Medulla oblongata (tissue), 1 donor: ENCODE data around the gene JUND.

ENCODE experiments used
- DNase-seq: peaks from one replicate; pipeline ENCODE4 v3.0.0-alpha.2; 2015; ENCODE audit errors: extremely low spot score

The JUND gene

DNA sequence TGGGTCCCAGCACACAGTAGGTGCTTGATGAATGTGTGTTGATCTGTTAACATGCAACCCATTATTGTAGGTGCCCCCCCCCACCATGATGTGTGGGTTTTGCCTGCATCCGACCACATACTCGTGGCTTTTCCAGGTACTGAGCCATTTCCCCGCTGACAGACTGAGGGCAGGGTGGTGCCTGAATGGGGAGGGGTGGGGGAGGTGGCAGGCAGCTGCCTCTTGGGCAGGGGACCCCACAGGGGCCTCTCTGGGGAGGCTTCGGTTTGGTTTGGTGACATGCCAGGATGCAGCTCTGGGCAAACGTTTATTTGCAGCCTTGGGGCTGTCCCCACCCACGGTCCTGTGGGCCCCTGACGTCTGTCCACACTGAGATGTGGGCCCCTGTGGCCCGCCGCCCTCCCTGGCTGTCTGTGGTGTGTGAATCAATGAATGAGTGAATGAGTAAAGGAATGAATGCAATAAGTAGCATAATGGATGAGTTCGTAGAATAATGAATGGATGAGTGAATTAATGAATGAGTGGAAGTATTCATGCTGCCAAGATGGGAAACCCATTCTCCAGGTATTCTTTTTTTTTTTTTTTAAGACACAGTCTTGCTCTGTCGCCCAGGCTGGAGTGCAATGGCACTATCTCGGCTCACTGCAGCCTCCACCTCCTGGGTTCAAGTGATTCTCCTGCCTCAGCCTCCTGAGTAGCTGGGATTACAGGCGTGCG, 9.0 kb upstream of the JUND start:
- DNase-seq = no peak

DNA sequence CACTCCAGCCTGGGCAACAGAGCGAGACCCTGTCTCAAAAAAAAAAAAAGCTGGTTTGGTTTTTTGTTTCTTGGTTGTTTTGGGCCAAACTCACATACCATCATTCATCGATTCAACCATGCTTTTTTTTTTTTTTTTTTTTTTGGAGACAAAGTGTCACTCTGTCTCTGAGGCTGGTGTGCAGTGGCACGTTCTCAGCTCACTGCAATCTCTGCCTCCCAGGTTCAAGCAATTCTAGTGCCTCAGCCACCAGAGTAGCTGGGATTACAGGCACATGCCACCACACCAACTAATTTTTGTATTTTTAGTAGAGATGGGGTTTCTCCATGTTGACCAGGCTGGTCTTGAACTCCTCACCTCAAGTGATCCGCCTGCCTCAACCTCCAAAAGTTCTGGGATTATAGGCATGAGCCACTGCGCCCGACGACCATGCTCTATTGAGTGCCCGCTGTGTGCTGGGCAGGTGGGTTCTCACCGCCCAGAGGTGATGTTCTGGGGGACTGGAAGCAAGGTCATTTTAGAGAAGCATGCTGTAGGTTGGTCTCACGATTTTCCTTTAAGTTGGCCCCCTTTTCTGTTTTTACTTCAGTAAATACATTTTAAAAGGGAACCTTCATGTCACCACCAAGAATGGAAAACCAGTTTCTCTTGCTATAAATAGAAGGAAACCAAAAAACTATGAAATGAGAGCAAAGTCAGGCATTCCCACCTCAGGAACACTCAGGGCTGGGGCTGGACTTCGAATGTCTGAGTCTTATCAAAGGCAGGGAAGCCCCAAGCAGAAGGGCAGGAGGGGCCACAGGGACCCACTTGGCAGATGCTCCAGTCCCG, 8.3 kb upstream of the JUND start:
- DNase-seq = no peak

DNA sequence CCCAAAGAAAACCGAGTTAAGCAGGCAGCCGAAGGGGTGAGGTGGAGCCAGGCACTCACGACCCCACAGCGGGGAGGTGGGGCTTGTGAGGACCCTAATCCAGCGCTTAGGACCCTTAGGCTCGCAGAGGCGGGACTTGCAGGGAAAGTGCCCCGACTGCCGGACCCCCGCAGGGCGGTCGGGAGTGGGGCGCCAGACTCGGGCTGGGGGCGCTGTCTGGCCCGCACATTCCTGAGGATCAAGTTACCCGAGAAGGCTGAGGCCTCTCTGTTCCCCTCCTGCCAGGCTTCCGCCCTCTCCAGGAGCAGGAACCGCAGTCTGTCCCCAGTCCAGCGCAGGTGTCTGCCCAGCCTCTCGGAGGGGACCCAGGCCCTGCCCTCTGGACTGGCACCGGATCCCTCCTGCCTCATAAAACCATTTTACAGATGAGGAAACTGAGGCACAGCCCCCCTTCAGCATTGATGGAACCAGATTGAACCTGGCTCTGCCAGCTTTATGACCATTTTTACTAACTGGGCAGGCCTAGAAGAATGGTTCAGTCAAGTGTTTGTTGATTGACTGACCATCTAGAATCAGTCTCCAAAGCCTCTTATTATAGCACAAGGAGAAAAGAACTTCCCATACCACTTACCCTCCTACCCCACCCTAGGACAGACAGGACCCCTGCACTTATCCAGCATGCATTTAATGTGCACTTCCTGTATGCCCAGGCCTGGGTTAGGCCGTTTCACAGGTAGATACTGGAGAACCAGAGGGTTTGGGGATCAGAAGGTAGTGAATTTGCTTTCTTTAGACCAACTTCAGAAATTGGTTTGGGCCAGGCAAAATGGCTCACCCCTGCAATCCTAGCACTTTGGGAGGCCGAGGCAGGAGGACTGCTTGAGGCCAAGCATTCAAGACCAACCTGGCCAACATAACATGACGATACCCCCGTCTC, 6.7 kb upstream of the JUND start:
- no peak for DNase-seq

DNA sequence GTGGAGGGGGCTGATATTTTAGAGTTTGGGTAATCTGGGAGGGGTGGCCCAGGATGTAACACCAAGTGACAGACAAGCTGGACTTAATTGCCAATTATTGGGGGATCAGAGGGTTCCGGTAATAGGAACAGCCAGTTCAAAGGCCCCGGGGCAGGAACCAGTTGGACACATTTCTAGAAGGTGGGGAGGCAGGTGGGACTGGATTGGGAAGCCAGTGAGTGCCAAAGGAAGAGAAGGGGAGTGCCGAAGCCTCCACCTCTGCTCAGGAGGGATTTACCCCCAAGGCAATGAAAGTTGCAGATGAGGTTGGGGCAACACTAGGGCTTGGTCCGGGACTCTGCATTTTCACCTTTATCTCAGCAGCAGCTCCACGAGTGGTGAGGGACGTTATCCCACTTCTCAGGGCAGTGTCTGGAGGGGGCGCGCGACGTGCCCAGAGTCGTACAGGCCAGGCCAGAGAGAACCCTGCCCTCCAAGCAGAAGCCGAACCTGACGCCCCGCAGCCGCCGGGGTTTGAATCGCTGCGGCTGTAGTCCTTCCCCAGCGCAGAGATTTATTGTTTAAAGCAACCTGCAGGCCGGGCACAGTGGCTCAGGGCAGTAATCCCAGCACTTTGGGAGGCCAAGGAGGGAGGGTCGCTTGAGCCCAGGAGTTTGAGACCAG, 5.7 kb upstream of the JUND start:
- no peak for DNase-seq

DNA sequence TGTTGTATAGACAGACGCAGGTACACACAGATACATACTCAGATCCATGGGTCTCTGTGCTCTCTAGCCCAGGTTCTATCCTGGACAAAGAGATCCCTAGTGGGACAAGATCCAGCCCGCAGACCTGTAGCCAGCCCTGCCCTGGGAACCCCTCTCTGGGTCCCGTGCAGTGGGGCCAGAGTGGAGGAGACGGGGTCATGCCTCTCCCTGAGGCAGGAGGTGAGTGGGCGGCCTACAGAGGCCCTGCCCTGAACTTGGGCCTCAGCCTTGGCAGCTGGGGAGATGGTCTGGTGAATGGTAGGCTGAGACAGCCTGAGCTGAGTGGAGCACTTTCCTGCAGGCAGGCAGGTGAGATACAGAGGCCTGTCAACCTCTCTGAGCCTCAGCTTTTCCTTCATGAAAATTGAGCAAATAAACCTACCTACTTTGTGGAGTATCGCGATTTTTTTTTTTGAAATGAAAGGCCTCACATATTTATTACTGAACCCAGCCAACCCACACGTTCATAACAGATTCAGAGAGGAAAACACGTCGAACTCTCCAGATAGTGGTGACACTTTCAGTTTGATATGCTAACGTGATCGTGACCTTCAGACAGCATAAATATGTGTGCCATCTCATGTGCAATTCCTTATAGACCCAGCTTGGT, 3.4 kb upstream of the JUND start:
- no peak for DNase-seq

DNA sequence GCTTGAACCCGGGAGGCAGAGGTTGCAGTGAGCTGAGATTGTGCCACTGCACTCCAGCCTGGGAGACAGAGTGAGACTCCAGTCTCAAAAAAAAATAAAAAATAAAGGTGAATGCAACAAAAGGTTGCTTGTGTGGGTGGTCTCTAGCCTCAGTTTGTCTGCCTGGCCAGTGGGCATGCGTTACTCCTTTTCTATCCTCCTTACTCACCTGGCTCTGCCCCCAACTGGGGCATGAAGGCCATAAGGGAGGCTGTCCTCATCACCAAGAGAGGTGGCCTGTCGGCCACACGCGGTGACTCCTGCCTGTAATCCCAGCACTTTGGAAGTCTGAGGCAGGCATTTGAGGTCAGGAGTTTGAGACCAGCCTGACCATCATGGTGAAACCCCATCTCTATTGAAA, 1.9 kb upstream of the JUND start:
- no peak for DNase-seq

DNA sequence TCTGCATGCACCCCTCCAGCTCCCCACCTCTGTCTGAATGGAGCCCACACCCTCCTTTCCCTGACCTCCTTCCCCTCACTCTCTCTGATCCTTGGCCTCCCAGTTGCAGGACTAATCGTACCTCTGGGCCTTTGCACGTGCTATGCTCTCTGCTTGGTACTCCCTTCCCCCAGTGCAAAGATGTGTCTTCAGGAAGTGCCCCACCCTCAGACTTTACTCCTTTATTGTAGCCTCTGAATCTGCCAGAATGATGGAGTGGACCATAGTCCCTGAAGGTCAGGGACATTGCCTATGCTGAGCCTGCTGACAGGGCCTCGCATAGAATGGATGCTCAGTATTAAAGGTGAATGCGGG, 1.3 kb upstream of the JUND start:
- DNase-seq = no peak

DNA sequence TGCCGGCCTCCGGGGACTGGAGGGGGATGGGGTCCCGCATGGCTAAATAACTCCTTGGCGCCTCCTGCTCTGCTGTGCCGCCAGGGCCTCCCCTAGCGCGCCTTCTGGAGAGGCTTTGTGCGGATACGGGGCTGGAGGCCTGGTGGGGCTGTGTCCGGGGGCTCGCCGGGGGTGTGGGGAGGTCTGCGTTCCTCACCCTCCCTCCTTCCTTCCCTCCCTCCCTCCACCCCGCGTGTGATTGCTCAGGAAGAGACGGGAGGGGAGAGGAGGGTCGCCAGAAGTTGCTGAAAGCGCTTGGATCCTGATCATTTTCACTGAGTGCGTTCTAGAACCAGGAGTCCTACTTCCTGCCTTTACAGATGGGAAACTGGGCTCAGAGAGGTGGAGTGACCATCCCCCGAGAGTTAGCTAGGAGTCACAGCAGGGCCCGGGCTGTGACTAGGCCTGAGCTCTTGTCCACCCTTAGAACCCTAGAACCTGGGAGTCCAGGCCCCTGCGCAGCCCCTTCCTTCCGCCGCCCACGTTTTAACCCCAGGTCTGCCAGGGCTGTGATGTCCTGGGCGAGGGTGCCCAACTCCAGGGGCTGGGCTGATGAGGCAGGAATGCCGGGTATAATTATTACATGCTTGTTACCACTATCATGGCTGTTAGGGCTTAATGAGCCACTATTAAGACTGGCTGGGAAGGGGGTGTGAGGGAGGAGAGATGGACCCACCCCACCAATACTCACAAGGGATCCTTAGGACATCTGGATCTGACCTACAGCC, 782 bp upstream of the JUND start:
- no peak for DNase-seq

DNA sequence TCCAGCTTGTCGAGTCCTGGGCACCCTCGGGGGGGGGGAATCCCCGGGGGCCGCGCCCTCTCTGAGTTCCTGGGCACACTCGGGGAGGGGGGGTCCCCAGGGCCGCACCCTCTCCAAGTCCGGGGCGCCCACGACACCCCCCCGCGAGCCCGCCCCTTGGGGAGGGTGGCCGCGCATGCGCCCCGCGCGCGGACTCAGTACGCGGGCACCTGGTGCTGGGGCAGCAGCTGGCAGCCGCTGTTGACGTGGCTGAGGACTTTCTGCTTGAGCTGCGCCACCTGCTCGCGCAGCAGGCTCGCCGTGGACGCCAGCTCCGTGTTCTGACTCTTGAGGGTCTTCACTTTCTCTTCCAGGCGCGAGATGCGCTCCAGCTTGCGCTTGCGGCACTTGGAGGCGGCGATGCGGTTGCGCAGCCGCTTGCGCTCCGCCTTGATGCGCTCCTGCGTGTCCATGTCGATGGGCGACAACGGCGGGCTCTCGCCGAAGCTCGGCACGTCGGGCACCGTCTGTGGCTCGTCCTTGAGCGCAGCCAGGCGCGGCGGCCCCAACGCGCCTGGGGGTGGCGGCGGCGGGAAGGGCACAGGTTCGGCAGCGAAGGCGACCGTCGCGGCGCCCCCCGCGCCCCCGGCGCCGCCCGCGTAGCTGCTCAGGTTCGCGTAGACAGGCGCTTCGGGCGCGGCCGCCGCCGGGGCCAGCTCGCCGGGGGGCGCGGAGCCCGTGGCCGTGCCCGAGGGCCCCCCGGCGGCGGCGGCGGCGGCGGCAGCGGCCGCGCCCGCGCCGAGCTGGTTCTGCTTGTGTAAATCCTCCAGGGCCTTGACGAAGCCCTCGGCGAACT, 958 bp downstream of the JUND start:
- peak; percentile 78 for DNase-seq

DNA sequence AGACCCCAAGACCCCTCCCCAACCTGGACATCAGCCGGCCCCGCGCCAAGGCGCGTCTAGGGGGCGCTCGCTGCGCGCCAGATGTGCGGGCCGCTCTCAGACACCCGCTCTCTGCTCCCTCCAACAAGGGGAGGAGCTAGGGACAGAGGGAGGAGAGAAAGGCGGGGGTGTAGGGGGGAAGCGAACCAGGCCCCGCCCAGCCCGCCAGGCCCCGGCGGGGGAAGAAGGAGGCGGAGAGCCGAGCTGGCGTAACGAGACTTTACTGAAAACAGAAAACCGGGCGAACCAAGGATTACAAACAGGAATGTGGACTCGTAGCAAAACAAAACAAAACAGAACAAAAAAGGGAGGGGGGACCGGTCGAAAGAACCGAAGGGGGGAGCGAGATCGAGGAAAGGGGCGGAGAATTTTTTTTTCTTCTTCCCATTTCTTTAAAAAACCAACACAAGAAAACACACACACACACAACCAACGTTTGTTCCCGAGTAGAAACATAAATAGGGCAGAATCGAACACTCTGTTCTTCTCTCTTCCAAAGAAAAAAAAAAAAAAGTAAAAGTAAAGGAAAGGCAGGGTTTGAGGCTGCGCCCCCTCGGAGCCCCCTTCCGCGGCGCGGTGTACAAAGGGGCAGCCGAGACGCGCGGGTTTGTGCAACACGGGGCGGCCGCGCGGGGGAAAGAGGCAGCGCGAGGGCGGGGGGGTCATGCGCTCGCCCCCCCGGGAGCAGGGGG, 1.7 kb downstream of the JUND start:
- peak; percentile 98 for DNase-seq

DNA sequence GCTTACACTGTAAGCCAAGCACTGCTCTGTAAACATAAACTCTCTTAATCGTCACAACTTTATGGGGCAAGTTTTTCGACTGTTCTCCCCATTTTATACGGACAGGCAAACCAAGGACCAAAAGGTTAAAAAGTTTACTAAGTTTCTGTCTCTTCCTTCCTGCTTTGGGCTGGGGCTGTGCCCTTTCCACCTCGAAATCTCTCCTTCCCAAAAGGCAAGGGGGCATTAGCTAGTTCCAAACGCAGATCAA, 2.2 kb downstream of the JUND start:
- no peak for DNase-seq

DNA sequence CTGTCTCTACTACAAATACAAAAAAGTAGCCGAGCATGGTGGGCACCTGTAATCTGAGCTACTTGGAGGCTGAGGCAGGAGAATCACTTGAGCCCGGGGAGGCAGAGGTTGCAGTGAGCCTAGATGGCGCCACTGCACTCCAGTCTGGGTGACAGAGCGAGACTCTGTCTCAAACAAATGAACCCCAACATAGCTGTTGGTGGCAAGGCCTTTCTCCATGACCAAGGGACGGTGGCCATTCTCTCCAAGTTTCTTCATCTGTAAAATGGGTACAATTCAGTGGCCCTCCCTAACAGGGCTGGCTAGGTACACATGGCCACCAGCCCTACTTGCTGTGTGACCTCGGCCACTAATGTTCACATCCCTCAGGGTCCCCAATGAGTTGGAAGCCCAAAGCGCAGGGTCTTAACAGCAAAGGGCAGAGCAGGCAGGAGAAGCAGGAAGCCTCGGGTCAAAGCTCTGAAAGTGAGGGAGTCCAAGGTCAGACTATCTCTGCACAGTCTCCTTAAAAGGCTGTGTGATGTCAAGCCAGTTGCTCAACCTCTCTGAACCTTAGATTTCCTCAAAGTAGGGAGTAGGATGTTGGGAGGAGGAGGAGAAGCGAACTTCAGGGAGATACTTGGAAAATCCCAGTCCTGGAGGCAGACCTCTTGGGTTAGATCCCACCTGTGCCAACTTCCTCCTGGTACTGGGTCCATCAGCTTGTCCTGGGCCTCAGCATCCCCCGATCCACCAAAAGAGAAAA, 2.7 kb downstream of the JUND start:
- peak; percentile 42 for DNase-seq

DNA sequence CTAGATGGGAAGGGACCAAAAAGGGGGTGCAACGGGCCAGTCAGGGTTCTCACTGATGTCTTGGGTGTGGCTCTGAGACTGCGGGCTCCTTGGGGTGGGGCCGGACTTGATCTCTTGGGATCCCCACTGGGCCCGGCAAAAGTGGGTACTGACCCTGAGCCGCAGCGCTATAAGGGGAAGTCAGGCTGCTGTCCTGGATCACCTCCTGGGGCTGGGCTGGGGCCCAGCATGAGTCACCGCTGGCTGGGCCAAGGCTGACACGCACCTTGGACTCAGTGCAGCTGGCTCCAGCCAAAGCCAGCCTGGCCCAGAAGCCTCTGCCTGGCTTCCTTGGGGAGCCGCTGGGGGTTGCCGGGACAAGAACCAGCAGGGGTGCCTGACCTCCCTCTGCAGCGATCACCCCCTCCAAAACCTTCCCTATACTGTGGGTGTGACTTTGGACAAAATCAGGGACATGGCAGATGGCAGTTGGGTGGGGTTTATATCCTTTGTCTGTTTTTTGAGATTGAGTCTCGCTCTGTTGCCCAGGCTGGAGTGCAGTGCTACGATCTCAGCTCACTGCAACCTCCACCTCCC, 6.6 kb downstream of the JUND start:
- peak; percentile 84 for DNase-seq

DNA sequence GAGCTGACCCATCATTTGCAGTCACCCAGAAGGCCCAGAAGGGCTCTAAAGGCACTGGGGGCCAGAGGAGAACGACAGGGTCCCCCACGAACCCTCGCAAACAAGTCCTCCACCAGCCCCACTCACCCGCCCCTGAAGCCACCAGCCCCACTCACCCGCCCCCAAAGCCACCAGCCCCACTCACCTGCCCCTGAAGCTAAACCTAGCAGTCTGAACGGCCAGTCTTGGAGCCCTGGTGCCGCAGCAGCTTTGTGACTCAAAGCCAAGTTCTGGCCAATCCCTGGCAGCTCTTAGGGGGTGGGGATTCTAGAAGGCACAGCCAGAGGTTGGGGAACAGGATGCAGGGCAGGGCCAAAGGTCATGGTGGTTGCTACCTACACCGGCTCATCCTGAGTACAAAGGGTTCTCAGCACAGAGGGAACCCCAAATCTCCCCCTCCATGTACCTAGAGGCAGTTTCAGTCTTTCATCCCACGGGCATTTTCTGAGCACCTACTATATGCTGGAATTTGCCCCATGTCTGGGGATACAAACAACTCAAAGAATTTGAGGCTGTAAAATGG, 7.1 kb downstream of the JUND start, which contains the start of gene IQCN:
Gene IQCN (minus strand): TSS at position 234 of the 562 bp plus-strand sequence. CDS start 4,974 bp downstream, outside the sequence.
- DNase-seq = peak; percentile 52

DNA sequence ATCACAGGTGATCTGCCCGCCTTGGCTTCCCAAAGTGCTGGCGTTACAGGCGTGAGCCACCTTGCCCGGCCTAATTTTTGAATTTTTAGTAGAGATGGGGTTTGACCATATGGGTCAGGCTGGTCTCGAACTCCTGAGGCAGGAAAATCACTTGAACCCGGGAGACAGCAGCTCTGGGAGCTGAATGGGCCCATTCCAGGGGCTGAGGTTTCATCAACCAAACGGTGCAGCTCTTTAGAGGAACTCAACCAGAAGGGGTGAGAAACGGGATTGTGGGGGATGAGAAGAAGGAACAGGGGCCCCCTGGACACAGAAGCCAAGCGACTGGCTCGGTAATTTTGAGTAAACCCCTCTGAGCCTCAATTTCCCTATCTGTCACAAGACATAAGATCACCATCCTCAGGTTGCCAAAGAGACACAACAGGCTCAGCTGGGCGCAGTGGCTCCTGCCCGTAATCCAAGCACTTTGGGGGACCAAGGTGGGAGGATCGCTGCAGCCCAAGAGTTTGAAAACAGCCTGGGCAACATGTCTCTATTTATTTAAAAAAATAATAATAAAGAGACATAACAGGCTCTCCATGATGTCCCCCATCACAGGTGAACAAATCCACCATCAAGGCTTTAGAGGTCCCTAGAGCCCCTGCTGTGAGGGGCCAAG, 7.7 kb downstream of the JUND start:
- no peak for DNase-seq

DNA sequence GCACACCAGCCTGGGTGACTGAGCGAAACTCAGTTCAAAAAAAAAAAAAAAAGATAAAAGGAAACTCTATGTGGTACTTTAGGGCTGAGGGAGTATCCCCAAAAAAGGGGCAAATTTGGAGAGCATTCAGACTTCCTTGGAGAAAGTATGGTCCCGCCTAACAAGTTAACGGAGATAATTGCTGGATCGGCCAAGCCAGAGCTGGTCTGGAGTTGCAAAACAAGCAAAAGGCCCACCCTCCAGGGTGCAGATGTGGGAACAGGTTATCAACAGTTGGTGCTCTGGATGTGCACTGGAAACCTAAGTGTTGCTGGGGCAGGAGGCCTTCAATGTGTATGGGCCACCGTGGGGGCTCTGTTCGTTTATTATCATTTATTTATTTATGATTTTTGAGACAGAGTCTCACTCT, 10.0 kb downstream of the JUND start:
- no peak for DNase-seq

DNA sequence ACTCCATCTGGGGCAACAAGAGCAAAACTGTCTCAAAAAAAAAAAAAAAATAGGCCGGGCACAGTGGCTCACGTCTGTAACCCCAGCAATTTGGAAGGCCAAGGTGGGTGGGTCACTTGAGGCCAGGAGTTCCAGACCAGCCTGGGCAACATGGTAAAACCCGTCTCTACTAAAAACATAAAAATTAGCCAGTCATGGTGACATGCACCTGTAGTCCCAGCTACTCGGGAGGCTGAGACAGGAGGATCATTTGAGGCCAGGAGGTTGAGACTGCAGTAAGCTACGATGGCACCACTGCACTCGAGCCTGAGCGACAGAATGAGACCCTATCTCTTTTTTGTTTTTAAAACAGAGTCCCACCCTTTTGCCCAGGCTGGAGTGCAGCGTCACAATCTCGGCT, 11.1 kb downstream of the JUND start:
- DNase-seq = no peak
